Measurements from ENCODE around the gene AK8. TPM values are rescaled to one million over a fixed set of nuclear protein-coding genes. Genes with fewer than 3 reads are reported as not detected.

Gene AK8
- total and polyA plus RNA-seq, 9 of the 15 experiments (the other 6 are each of a cell fraction or from before 2014, with no cell fraction given) = 0.06 to 0.37 TPM; not detected in 7

GRCh38 chr9:132862533-132862932, 15.6 kb downstream of the AK8 start:
- in situ Hi-C loops (cut with MboI) (no loop called here), intact Hi-C loops (cut with micrococcal nuclease) (no loop called here)
- ATAC-seq = no peak
- peaks cover 43 to 75% of the 10 kb centered on the region in 2 experiments for H3K27me3 ChIP-seq (ENCODE audit: control insufficient read depth in 2 of 2, insufficient read depth in 2 of 2, low read length in 2 of 2)
- ChIA-PET CTCF (ENCODE audit: low intra/inter-chr PET ratio) (no interaction called here), POLR2A (interaction anchor here (0.7 kb wide), 1 partner anchor 43 kb away, joined by 3 read pairs; no protein-coding TSS in a partner anchor)
- no peak overlapping the region for H2AFZ ChIP-seq (ENCODE audit: low read depth, low read length)
- H3K4me3 ChIP-seq = no peak overlapping the region
- H3K4me2 ChIP-seq (ENCODE audit: insufficient read depth, low read length) = no peak overlapping the region
- H3K79me2 ChIP-seq (ENCODE audit: control insufficient read depth, insufficient read depth, low read length) = no peaks in the 10 kb centered on the region
- H3K9ac ChIP-seq (ENCODE audit: insufficient read depth in 1 of 2, low read depth in 2 of 2, low read length in 2 of 2) = no peak overlapping the region
- no peaks in the 10 kb centered on the region for H3K9me3 ChIP-seq (replicated peaks; ENCODE audit: control insufficient read depth, insufficient read depth, low read depth, low read length)
- no peaks in the 10 kb centered on the region for H3K9me1 ChIP-seq (ENCODE audit: control insufficient read depth, insufficient read depth, low read length)
- no peak for DNase-seq (ENCODE audit: extremely low read depth in 1 of 4, low spot score in 3 of 4)
- no peaks in the 10 kb centered on the region; the same call in 1 of the 2 replicates for H4K20me1 ChIP-seq (replicated peaks; ENCODE audit: control insufficient read depth, insufficient read depth, low read length)
- WGBS (ENCODE audit: insufficient coverage, low coverage, missing lambda C conversion rate) = 2% methylated on average over 6 of the region's 6 CpGs
- BruUV-seq (replicated peaks) = no TSS peak
- no peaks in the 10 kb centered on the region for H3K36me3 ChIP-seq (ENCODE audit: control insufficient read depth, insufficient read depth, low read length)
- peaks cover 0 to 7% of the 10 kb centered on the region in 2 experiments; a peak in 1 of 5 replicates for H3K4me1 ChIP-seq (replicated peaks in 1 of 2; ENCODE audit: control insufficient read depth in 2 of 2, insufficient read depth in 2 of 2, low read length in 2 of 2)
- H3K27ac ChIP-seq (ENCODE audit: extremely low read depth, low read depth, low read length) = no peak overlapping the region
- FAIRE-seq = no peak
- TF ChIP-seq MBD2 (IDR thresholded peaks at IDR 0.05; ENCODE audit: borderline replicate concordance, low read depth) (no peak), ZFP36 (IDR thresholded peaks at IDR 0.05; ENCODE audit: low read depth, low read length, partially characterized antibody) (no peak), ZNF263 (CRISPR knock-in tag; IDR thresholded peaks at IDR 0.05; ENCODE audit: borderline replicate concordance) (no peak), IFI16 (CRISPR knock-in tag; IDR thresholded peaks at IDR 0.05) (no peak), NR3C1 (CRISPR knock-in tag; IDR thresholded peaks at IDR 0.05) (no peak), RFX1 (IDR thresholded peaks at IDR 0.05) (no peak), CTCF (IDR thresholded peaks at IDR 0.05 in 2 of 3, conservative IDR thresholded peaks at IDR 0.05 in 1 of 3; ENCODE audit: insufficient read depth in 2 of 3, low read depth in 1 of 3, low read length in 3 of 3) (no peak), TAF9B (IDR thresholded peaks at IDR 0.05; ENCODE audit: partially characterized antibody) (no peak), ZBTB33 (CRISPR knock-in tag; IDR thresholded peaks at IDR 0.05) (no peak), SMARCC2 (IDR thresholded peaks at IDR 0.05; ENCODE audit: low read depth) (no peak), DACH1 (IDR thresholded peaks at IDR 0.05; ENCODE audit: partially characterized antibody) (no peak), MAFK (IDR thresholded peaks at IDR 0.05; ENCODE audit: low read length) (no peak)

All from K562 (cell line).